Esophagus (tissue), 2 donors: ENCODE results near the gene GIPC3. TPM values are rescaled to one million over a fixed set of nuclear protein-coding genes. Genes with fewer than 3 reads are reported as not detected.

ENCODE experiments used
- H3K27ac ChIP-seq, 2 donors: one replicate each; pipeline ENCODE4 v1.5.1; 2013; ENCODE audit warnings: low read depth in 2 of 2, mild to moderate bottlenecking in 2 of 2, inconsistent platforms in 1 of 2, low read length in 1 of 2, moderate library complexity in 1 of 2
- H3K27me3 ChIP-seq, 2 donors: one replicate each; pipeline ENCODE4 v1.6.1; 2013; ENCODE audit warnings: low read length in 2 of 2, control low read depth in 1 of 2, mild to moderate bottlenecking in 1 of 2; ENCODE audit not compliant: insufficient read depth in 2 of 2, control insufficient read depth in 1 of 2
- H3K36me3 ChIP-seq, 2 donors: one replicate each; pipeline ENCODE4 v1.6.1; 2013; ENCODE audit warnings: low read length in 1 of 2; ENCODE audit not compliant: control insufficient read depth in 2 of 2, insufficient read depth in 2 of 2
- H3K4me1 ChIP-seq, 2 donors: one replicate each; pipeline ENCODE4 v1.6.1; 2013; ENCODE audit warnings: low read length in 1 of 2; ENCODE audit not compliant: control insufficient read depth in 2 of 2, insufficient read depth in 2 of 2
- H3K4me3 ChIP-seq, 2 donors: one replicate each; pipeline ENCODE4 v1.5.1; 2013; ENCODE audit warnings: low read length in 2 of 2, mild to moderate bottlenecking in 2 of 2, low read depth in 1 of 2, moderate library complexity in 1 of 2
- H3K9me3 ChIP-seq, 2 donors: one replicate each; pipeline ENCODE4 v1.6.1; 2013; ENCODE audit warnings: mild to moderate bottlenecking in 2 of 2, low read depth in 1 of 2, low read length in 1 of 2, moderate library complexity in 1 of 2; ENCODE audit not compliant: control insufficient read depth in 2 of 2, insufficient read depth in 1 of 2
- WGBS, 2 donors: extraction: QIAGEN DNeasy Blood & Tissue Kit; methylation state at CpG; one replicate each; pipeline ENCODE4 v1.1.7; 2013; 5-methylcytosine and 5-hydroxymethylcytosine counted together
- polyA plus RNA-seq, 2 donors: library from polyadenylated mRNA; stranded (reverse); fragments of 200-250 nt; gene quantifications; one replicate each; pipeline ENCODE4 v1.2.3, GENCODE V29; 2013
- donor health status: healthy with polysubstance abuse.
- donor health status: Bipolar disorder and iron deficiency.

GIPC3 gene, protein sequence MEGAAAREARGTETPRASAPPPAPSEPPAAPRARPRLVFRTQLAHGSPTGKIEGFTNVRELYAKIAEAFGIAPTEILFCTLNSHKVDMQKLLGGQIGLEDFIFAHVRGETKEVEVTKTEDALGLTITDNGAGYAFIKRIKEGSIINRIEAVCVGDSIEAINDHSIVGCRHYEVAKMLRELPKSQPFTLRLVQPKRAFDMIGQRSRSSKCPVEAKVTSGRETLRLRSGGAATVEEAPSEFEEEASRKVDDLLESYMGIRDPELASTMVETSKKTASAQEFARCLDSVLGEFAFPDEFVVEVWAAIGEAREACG
- polyA plus RNA-seq = under 1 TPM; 0.53 to 0.57 TPM

DNA sequence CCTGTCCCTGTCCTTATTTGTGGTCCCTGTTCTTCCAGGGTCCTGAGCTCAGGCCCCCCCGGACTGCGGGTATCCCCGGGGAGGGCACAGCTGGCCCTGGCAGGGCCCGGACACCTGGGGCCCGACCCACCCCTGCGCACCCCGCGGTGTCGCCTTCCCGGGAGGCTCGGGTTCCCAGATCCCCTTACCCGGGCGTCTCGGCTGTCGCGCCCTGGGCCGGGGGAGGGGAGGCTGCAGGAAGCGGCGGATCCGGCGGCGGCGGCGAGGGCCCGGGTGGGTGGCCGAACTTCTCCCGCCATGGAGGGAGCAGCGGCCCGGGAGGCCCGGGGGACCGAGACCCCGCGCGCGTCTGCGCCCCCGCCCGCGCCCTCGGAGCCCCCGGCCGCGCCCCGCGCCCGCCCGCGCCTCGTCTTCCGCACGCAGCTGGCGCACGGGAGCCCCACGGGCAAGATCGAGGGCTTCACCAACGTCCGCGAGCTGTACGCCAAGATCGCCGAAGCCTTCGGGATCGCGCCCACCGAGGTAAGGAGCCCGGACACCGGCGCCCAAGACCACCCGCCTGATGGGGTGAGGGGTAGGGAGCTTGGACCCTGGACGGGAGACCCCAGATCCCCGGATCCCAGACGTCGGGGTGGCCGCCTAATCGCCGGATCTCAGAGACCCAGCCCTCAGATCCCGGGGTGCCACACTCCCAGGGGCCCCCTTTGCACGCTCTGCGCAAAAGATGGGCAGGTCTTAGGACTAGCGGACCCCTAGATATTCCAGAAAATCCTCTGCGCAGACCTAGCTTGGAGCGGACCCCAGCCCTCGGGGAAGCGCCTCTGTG lies at the start of gene GIPC3:
Gene GIPC3, plus strand, starts transcription at position 178 of the 826 bp plus-strand sequence. Its CDS starts 120 bp downstream, at position 298.
- H3K27me3 ChIP-seq = no peaks in the 10 kb centered on the region
- no peak within 1 kb of the TSS for H3K27ac ChIP-seq
- no peaks in the 10 kb centered on the region for H3K9me3 ChIP-seq
- H3K4me1 ChIP-seq = no peaks in the 10 kb centered on the region
- H3K36me3 ChIP-seq = no peaks in the 10 kb centered on the region
- WGBS, 2 donors = 4 to 5% methylated on average over 71 to 84 of the region's 84 CpGs
- peak within 1 kb of the TSS; percentile 4 to 20 for H3K4me3 ChIP-seq

DNA sequence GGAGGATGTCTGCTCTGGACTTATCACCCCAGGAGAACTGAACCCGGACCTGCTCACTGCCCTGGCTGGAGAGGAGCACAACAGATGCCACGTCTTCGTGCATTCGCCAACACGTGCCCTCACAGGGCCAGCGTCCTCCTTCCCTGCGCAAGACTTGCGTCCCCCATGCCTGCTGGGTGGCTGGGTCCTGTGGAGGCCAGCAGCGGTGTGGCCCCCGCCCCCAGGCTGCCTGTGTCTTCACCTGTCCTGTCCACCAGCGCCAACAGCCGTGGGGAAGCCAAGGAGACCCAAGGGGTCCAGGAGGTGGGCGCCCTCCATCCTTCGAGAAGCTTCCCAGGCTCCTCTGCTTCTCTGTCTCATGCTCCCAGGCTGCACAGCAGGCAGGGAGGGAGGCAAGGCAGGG lies 49.7 kb upstream of the GIPC3 start:
- Histone ChIP-seq H3K9me3 (no peaks in the 10 kb centered on the region), H3K36me3 (peaks cover 36 to 61% of the 10 kb centered on the region in 2 donors), H3K4me1 (peaks cover 0 to 2% of the 10 kb centered on the region in 2 donors), H3K27me3 (no peaks in the 10 kb centered on the region), H3K4me3 (no peak overlapping the region), H3K27ac (no peak overlapping the region)
- 91 to 92% methylated on average over 14 of the region's 14 CpGs for WGBS, 2 donors

DNA sequence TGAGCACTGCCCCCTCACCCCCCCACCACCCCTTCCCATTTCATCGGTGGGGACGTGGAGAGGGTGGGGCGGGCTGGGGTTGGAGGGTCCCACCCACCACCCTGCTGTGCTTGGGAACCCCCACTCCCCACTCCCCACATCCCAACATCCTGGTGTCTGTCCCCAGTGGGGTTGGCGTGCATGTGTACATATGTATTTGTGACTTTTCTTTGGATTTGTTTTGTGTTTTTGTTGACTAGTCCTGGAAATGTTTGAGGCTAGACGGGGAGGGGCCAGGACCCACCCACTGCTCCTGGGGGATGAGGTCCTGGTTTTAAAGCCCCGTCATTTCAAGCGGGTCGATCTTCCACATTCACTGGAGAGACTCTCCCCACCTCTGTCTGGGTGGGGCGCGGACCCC lies 49.3 kb upstream of the GIPC3 start:
- 75 to 84% methylated on average over 10 of the region's 10 CpGs for WGBS, 2 donors
- Histone ChIP-seq H3K9me3 (no peaks in the 10 kb centered on the region), H3K4me1 (peaks cover 0 to 2% of the 10 kb centered on the region in 2 donors), H3K36me3 (peaks cover 31 to 57% of the 10 kb centered on the region in 2 donors), H3K27ac (peak overlapping the region in 1 of 2 donors; percentile 1), H3K4me3 (no peak overlapping the region), H3K27me3 (no peaks in the 10 kb centered on the region)

DNA sequence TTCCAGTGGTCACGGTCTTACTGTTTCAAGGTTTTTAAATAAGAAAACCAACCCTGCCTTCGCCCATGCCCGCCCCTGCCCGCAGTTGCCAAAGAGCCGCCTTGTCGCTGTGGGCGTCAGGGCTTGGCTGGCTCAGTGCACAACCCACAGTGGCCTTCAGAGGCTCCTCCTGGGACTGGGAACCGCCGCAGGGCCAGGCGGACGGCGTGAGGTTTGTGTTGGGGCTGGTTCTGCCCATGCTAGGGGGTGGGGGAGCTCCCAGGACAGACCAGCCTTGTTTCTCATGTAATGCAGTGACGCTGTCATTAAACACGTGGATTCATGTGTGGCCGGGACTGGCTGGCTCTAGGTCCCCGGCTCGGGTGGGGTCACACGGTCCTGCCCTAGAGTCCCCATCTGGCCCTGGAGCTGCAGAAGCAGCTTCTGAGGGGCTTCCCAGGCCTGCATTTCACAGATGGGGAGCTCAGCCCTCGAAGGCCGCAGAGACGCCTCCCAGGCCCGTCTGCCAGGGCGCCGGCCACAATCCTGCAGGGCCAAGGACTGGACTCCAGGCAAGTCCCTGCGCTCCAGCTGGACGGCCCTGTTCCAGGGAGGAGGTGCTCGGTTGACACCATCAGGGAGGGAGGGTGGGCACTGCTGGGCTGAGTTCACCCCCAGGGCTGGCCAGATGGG lies 48.7 kb upstream of the GIPC3 start:
- H3K36me3 ChIP-seq = peaks cover 26 to 51% of the 10 kb centered on the region in 2 donors
- no peak overlapping the region for H3K4me3 ChIP-seq
- H3K4me1 ChIP-seq = peaks cover 0 to 2% of the 10 kb centered on the region in 2 donors
- 57 to 65% methylated on average over 27 of the region's 27 CpGs for WGBS, 2 donors
- H3K27me3 ChIP-seq = no peaks in the 10 kb centered on the region
- peak overlapping the region in 1 of 2 donors; percentile 45 for H3K27ac ChIP-seq
- H3K9me3 ChIP-seq = no peaks in the 10 kb centered on the region

DNA sequence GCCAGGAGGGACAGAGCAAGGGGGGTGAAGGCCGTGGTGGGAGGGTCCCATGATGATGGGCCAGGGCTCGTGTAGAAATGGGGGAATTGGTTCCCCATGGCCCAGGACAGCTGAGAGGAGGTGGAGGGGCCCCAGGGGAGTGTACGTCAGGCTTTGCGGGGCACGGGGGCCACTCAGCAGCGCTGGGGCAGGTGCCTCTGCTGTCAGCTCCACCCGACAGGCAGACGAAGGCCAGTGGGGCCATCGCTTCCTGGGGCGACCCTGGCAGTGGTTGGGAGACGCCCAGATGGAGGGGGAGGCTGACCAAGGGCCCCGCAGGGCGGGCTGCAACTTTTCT lies 48.2 kb upstream of the GIPC3 start:
- Histone ChIP-seq H3K27ac (peak overlapping the region in 1 of 2 donors; percentile 45), H3K27me3 (no peaks in the 10 kb centered on the region), H3K4me3 (no peak overlapping the region), H3K4me1 (peaks cover 0 to 2% of the 10 kb centered on the region in 2 donors), H3K9me3 (no peaks in the 10 kb centered on the region), H3K36me3 (peaks cover 21 to 46% of the 10 kb centered on the region in 2 donors)
- WGBS, 2 donors = 74 to 76% methylated on average over 13 of the region's 13 CpGs

DNA sequence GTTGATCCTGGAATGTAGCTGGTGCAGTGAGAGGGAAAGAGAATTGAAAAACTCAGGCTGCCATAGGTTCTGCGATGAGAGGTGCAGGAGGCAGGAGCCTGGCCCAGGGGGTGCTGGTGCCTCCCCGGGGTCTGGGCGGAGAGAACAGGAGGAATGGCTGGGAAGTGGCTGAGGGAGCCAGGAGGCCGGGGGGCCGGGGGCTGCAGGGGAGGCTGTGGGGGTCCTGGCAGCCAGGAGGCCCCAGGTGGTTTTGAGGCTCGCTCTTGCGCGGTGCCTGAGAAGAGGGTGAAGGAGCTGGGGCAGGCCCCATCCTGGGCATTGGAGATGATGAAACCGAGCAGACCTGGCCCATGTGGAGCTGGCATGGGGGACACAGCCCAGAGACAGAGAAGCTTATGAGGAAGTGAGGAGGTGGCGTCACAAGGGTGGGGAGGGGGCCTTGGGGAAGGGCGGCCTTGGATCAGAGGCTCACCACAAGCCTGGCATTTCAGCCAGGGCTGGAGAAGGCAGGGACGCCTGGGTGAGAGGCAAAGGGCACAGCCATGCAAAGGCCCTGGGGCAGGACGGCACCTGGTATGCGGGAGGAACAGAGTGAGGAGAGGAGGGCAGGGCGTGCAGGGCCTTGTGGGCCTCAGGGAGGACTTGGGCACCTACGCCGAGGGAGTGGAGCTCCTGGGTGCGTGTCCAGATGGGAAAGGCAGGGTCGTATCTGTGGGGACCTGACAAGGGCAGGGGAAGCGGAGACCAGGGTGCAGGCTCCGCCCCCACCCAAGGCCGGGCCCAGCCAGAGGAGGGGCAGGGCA lies 47.6 kb upstream of the GIPC3 start:
- peaks cover 18 to 40% of the 10 kb centered on the region in 2 donors for H3K36me3 ChIP-seq
- H3K27ac ChIP-seq = peak overlapping the region in 1 of 2 donors; percentile 13
- 80 to 81% methylated on average over 22 of the region's 22 CpGs for WGBS, 2 donors

DNA sequence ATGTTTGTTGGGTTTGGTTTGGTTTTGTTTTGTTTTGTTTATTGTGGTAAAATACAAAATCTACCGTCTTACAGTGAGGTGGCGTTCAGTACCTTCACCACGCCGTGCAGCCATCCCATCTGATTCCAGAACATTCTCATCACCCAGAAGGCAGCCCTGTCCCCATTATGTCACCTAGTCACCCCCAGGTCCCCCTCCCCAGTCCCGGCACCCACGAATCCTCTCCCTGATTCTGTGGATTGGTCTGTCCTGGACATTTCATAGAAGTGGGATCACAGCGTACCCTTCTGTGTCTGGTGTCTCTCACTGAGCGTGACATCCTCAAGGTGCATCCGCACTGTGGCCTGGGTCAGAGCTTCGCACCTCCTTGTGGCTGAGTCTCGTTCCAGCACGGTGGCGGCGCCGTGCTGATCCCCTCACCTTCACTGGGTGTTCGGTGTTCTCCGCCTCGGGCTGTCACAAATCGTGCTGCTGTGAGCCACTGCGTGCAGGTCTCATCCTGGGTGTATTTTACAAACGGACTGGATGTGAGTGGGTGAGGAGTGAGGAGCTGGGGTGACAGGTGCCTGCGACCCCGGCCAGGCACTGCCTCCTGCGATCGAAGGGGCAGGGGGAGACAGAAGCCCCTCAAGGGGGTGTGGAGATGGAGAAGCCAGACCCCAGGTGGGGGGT lies 46.9 kb upstream of the GIPC3 start:
- no peak overlapping the region for H3K4me3 ChIP-seq
- H3K36me3 ChIP-seq = peaks cover 12 to 32% of the 10 kb centered on the region in 2 donors
- no peak overlapping the region for H3K27ac ChIP-seq
- no peaks in the 10 kb centered on the region for H3K9me3 ChIP-seq
- 80 to 81% methylated on average over 24 to 25 of the region's 25 CpGs for WGBS, 2 donors
- H3K27me3 ChIP-seq = no peaks in the 10 kb centered on the region
- peaks cover 0 to 3% of the 10 kb centered on the region in 2 donors for H3K4me1 ChIP-seq

More for the DNA sequence above, 47.6 kb upstream of the GIPC3 start:
- H3K9me3 ChIP-seq = no peaks in the 10 kb centered on the region
- no peaks in the 10 kb centered on the region for H3K27me3 ChIP-seq
- H3K4me1 ChIP-seq = peaks cover 0 to 2% of the 10 kb centered on the region in 2 donors
- no peak overlapping the region for H3K4me3 ChIP-seq

DNA sequence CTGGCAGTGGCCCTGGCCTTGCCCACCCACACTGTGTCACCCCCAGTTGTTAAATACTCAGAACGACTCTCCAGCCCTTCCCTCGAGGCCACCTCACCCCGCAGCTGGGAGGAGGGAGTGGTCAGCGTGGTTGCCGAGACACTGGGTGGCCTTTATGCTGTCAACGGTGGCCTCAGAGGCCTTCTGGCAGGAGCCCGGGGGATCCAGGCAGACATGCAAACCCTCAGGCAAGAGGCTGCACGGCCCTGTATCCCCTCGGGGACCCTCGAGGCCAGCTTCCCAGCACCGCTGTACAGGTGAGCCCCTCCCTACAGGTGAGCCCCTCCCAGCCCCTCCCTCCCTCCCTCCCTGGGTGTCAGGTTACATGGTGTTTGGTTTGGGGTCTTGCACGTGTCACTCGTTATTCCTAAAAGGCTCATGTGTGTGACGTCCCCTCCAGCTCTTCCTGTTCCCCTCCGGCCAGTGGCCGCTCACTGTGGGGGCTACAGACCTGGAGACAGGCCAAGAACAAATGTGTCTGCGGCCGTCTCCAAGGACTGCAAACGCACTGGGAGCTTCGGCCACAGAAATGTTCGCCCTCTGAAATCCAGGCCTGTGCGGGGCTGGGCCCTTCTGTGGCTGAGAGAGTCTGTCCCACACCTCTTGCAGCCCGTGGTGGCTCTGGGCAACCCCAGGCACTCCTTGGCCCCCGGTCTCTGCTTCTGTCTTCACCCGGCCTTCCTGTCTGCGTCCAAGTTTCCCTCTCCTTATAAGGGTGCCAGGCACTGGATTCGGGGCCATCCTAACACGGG lies 46.1 kb upstream of the GIPC3 start, which contains the start of gene TEKTIP1:
Gene TEKTIP1, plus strand, starts transcription at position 210 of the 791 bp plus-strand sequence. Its CDS starts 4 bp downstream, at position 214.
- 62 to 73% methylated on average over 28 of the region's 28 CpGs for WGBS, 2 donors
- H3K36me3 ChIP-seq = peaks cover 12 to 26% of the 10 kb centered on the region in 2 donors

More for the DNA sequence above, 46.1 kb upstream of the GIPC3 start, which contains the start of gene TEKTIP1:
- no peak within 1 kb of the TSS for H3K4me3 ChIP-seq
- H3K4me1 ChIP-seq = peaks cover 0 to 5% of the 10 kb centered on the region in 2 donors
- no peaks in the 10 kb centered on the region for H3K9me3 ChIP-seq
- H3K27ac ChIP-seq = peak within 1 kb of the TSS in 1 of 2 donors; percentile 13
- no peaks in the 10 kb centered on the region for H3K27me3 ChIP-seq
